Esophagus squamous epithelium (tissue), 4 donors: Measurements from ENCODE around the gene COL28A1.

Experiments used
- POLR2A ChIP-seq, 4 donors: fragments of 450-650 bp; IDR thresholded peaks; one replicate each; pipeline ENCODE4 v1.6.1; 2017; ENCODE audit warnings: antibody characterized with exemption in 4 of 4, mild to moderate bottlenecking in 4 of 4, moderate library complexity in 3 of 4
- TF ChIP-seq, protein P1 (sequence below), 6 experiments: fragments of 450-650 bp in 4 of 6; fragments of 200-600 bp in 2 of 6; sonication (generic) in 2 of 6; IDR thresholded peaks; one replicate each; pipeline ENCODE4 v1.5.1; 2016 to 2019; ENCODE audit warnings: antibody characterized with exemption in 6 of 6, mild to moderate bottlenecking in 4 of 6, moderate library complexity in 4 of 6

DNA sequence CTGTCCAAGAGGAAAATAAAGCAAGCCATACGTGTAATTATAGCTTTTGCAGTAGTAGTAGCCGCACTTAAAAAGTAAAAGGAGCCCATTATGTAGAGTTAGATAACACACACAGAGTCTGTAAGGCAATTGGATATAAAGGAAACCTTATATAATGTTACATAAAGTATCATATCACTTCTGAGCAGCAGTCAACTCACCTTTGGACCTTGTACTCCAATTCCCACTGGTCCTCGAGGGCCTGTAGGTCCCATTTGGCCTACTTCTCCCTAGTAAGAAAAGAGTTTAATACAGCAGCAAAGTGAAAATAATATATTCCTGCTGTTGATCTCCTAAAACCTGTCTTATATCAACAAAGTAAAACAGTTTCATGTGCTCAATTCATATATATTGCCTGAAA is 83.6 kb downstream of the COL28A1 start:
- TF ChIP-seq, protein P1, sequence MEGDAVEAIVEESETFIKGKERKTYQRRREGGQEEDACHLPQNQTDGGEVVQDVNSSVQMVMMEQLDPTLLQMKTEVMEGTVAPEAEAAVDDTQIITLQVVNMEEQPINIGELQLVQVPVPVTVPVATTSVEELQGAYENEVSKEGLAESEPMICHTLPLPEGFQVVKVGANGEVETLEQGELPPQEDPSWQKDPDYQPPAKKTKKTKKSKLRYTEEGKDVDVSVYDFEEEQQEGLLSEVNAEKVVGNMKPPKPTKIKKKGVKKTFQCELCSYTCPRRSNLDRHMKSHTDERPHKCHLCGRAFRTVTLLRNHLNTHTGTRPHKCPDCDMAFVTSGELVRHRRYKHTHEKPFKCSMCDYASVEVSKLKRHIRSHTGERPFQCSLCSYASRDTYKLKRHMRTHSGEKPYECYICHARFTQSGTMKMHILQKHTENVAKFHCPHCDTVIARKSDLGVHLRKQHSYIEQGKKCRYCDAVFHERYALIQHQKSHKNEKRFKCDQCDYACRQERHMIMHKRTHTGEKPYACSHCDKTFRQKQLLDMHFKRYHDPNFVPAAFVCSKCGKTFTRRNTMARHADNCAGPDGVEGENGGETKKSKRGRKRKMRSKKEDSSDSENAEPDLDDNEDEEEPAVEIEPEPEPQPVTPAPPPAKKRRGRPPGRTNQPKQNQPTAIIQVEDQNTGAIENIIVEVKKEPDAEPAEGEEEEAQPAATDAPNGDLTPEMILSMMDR (IDR thresholded peaks at IDR 0.05) = no peak
- TF ChIP-seq POLR2A (IDR thresholded peaks at IDR 0.05) = no peak
